Neuronal stem cell (in vitro differentiated cells): Measurements from ENCODE around the gene SLC22A13.
"Not testable (repeated sequence)": the region's sequence is repeated elsewhere in the genome, so short reads cannot be mapped to it uniquely, and the experiment has no call there.

Experiments
- DNase-seq: peaks from one replicate; pipeline ENCODE4 v3.0.0-alpha.2; 2013; ENCODE audit warnings: low spot score
- H2AFZ ChIP-seq: one replicate; pipeline ENCODE4 v1.6.1; 2013; ENCODE audit warnings: mild to moderate bottlenecking, low read length, inconsistent platforms
- H2AK5ac ChIP-seq: 2 replicates; pipeline ENCODE4 v1.6.1; 2013; ENCODE audit warnings: low read depth, mild to moderate bottlenecking, inconsistent platforms, low read length, moderate library complexity, mixed read lengths
- H2BK120ac ChIP-seq: 2 replicates; pipeline ENCODE4 v1.6.1; 2013; ENCODE audit warnings: low read depth, mild to moderate bottlenecking, inconsistent platforms, low read length, moderate library complexity, mixed read lengths
- H2BK12ac ChIP-seq: one replicate; pipeline ENCODE4 v1.6.1; 2013; ENCODE audit warnings: low read length, inconsistent platforms
- H2BK15ac ChIP-seq: 2 replicates; pipeline ENCODE4 v1.6.1; 2013; ENCODE audit warnings: mild to moderate bottlenecking, low read length, inconsistent platforms, mixed read lengths
- H2BK5ac ChIP-seq: one replicate; pipeline ENCODE4 v1.6.1; 2013; ENCODE audit warnings: inconsistent platforms, mild to moderate bottlenecking, low read length, moderate library complexity
- H3K14ac ChIP-seq: one replicate; pipeline ENCODE4 v1.6.1; 2013; ENCODE audit warnings: low read length, inconsistent platforms
- H3K18ac ChIP-seq: 2 replicates; pipeline ENCODE4 v1.6.1; 2013; ENCODE audit warnings: low read length, inconsistent platforms
- H3K23ac ChIP-seq: 2 replicates; pipeline ENCODE4 v1.6.1; 2013; ENCODE audit warnings: low read depth, mild to moderate bottlenecking, mixed read lengths, low read length, inconsistent platforms; ENCODE audit not compliant: poor library complexity
- H3K27ac ChIP-seq: replicated peaks from 3 replicates; pipeline ENCODE4 v1.5.1; 2013; ENCODE audit warnings: low read length, inconsistent platforms
- H3K27me3 ChIP-seq, 3 experiments: 2 replicates each; pipeline ENCODE4 v1.6.1; 2013; ENCODE audit warnings: low read length in 3 of 3, mild to moderate bottlenecking in 2 of 3, inconsistent platforms in 1 of 3, low read depth in 1 of 3, mixed read lengths in 1 of 3, moderate library complexity in 1 of 3; ENCODE audit not compliant: control insufficient read depth in 3 of 3, insufficient read depth in 3 of 3
- H3K36me3 ChIP-seq, 2 donors: replicated peaks in 1 of 2; 2 replicates each; pipeline ENCODE4 v1.6.1; 2013; ENCODE audit warnings: low read length in 2 of 2; ENCODE audit not compliant: control insufficient read depth in 2 of 2, insufficient read depth in 2 of 2
- H3K4ac ChIP-seq: 2 replicates; pipeline ENCODE4 v1.6.1; 2013; ENCODE audit warnings: inconsistent platforms, mild to moderate bottlenecking, low read length, moderate library complexity
- H3K4me1 ChIP-seq, 2 donors: 1 replicate in 1 of 2; 2 replicates in 1 of 2; pipeline ENCODE4 v1.6.1; 2013; ENCODE audit warnings: low read length in 2 of 2, low read depth in 1 of 2; ENCODE audit not compliant: control insufficient read depth in 2 of 2, insufficient read depth in 1 of 2
- H3K4me2 ChIP-seq: one replicate; pipeline ENCODE4 v1.6.1; 2013; ENCODE audit warnings: mild to moderate bottlenecking, low read length, inconsistent platforms; ENCODE audit not compliant: insufficient read depth, poor library complexity, severe bottlenecking
- H3K4me3 ChIP-seq, 2 donors: 2 replicates each; pipeline ENCODE4 v1.5.1; 2013; ENCODE audit warnings: low read length in 2 of 2, mild to moderate bottlenecking in 2 of 2, inconsistent platforms in 1 of 2, moderate library complexity in 1 of 2
- H3K79me1 ChIP-seq: one replicate; pipeline ENCODE4 v1.6.1; 2013; ENCODE audit warnings: low read depth, mild to moderate bottlenecking, inconsistent platforms, low read length, moderate library complexity
- H3K9ac ChIP-seq: one replicate; pipeline ENCODE4 v1.6.1; 2013; ENCODE audit warnings: mild to moderate bottlenecking, low read depth, low read length, inconsistent platforms; ENCODE audit not compliant: poor library complexity
- H3K9me3 ChIP-seq, 2 donors: replicated peaks in 1 of 2; 2 replicates each; pipeline versions ENCODE3 to v1.6.1; 2013; ENCODE audit warnings: low read length in 2 of 2, mild to moderate bottlenecking in 2 of 2, inconsistent platforms in 1 of 2, low read depth in 1 of 2, mixed read lengths in 1 of 2, moderate library complexity in 1 of 2; ENCODE audit not compliant: control insufficient read depth in 2 of 2, insufficient read depth in 1 of 2
- H4K8ac ChIP-seq: one replicate; pipeline ENCODE4 v1.6.1; 2013; ENCODE audit warnings: low read depth, mild to moderate bottlenecking, inconsistent platforms, low read length, moderate library complexity
- H4K91ac ChIP-seq: one replicate; pipeline ENCODE4 v1.6.1; 2013; ENCODE audit warnings: low read length, low read depth, mild to moderate bottlenecking, inconsistent platforms; ENCODE audit not compliant: poor library complexity
- WGBS, 2 donors: extraction: QIAGEN DNeasy Blood & Tissue Kit; methylation state at CpG; one replicate each; pipeline ENCODE4 v1.1.7; 2013; ENCODE audit warnings: missing lambda C conversion rate in 2 of 2, mixed read lengths in 1 of 2; ENCODE audit not compliant: insufficient read length in 2 of 2, insufficient replicate concordance in 1 of 2; ENCODE audit errors: extremely low coverage in 2 of 2; 5-methylcytosine and 5-hydroxymethylcytosine counted together

The SLC22A13 gene

DNA sequence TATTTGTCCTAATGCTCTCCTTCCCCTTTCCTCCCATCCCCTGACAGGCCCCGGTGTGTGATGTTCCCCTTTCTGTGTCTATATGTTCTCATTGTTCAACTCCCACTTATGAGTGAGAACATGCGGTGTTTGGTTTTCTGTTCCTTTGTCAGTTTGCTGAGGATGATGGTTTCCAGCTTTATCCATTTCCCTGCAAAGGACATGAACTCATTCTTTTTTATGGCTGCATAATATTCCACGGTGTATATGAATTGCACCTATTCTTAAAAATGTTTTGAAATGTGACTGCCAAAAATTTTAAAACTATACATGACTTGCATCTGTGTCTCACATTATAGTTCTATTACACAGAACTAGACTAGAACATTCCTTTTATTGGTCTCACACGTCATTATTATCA lies 55.0 kb downstream of the SLC22A13 start:
- WGBS, 2 donors = no CpG with 5 or more reads among the region's 4 CpGs
- H3K4me2 ChIP-seq, H3K27ac ChIP-seq, H3K9ac ChIP-seq, H3K14ac ChIP-seq, H2BK12ac ChIP-seq, H2BK5ac ChIP-seq, H4K8ac ChIP-seq, H3K4me1 ChIP-seq, H3K23ac ChIP-seq, H3K79me1 ChIP-seq, H2BK120ac ChIP-seq, H4K91ac ChIP-seq, H3K18ac ChIP-seq, H3K9me3 ChIP-seq, H2AFZ ChIP-seq, DNase-seq, H3K4me3 ChIP-seq, H3K36me3 ChIP-seq, H2BK15ac ChIP-seq, H2AK5ac ChIP-seq, H3K4ac ChIP-seq: not testable (repeated sequence)
- peaks cover 0 to 14% (median 0%) of the 10 kb centered on the region in 3 experiments for H3K27me3 ChIP-seq

DNA sequence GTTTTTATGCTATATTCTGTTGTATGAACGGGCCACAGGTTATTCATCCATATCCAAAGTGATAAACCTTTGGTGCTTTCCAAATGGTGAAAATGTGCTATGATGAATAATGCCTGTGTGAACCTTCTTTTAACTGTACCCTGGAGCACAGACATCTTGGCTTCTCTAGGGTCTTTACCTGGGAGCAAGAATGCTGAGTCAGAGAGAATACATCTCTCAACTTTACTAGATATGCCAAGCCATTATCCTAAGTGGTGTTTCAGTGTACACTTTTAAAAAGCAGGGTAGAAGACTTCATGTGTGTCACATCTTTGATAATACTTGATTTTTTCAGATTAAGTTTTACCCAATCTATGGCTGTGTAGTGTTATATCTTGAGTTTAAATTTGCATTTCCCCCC lies 57.4 kb downstream of the SLC22A13 start:
- Histone ChIP-seq H2BK12ac (no peak overlapping the region), H4K91ac (no peak overlapping the region), H3K4me1 (no peaks in the 10 kb centered on the region)

DNA sequence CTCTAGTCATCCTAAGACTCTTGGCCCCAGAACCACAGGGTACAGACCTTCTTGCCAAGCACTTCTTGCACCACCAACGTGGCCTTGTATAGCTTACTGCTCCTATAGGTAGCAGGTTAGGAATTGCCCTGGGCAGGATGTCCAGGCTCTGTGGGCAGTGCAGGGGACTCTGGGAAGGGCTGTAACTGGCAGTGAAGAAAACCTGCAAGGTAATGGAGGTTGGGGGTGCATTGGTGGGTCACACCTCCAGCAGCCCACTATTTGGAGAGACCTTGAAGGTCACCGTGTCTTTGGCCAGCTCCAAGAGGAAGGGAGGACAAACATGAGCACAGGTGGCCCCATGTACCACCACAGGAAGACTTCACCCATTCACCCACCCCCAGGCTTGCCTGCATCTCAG lies 59.6 kb downstream of the SLC22A13 start:
- no peak overlapping the region for H3K4me3 ChIP-seq
- H4K8ac ChIP-seq = no peak overlapping the region
- WGBS, 2 donors = no CpG with 5 or more reads among the region's 2 CpGs
- H4K91ac ChIP-seq = no peak overlapping the region
- no peak overlapping the region for H2BK12ac ChIP-seq
- no peaks in the 10 kb centered on the region for H3K79me1 ChIP-seq
- no peaks in the 10 kb centered on the region for H3K4me1 ChIP-seq
- no peak overlapping the region for H2BK120ac ChIP-seq
- peaks cover 0 to 4% of the 10 kb centered on the region in 2 donors for H3K9me3 ChIP-seq
- H2BK15ac ChIP-seq = no peak overlapping the region
- no peak overlapping the region for H3K18ac ChIP-seq
- no peak overlapping the region for H3K14ac ChIP-seq
- no peak overlapping the region for H3K27ac ChIP-seq
- no peak overlapping the region for H3K23ac ChIP-seq
- H2AK5ac ChIP-seq = no peak overlapping the region
- no peak overlapping the region for H2BK5ac ChIP-seq
- H3K36me3 ChIP-seq = no peaks in the 10 kb centered on the region
- no peak overlapping the region for H3K4ac ChIP-seq
- no peak overlapping the region for H2AFZ ChIP-seq
- DNase-seq = no peak
- H3K27me3 ChIP-seq = peaks cover 0 to 12% (median 0%) of the 10 kb centered on the region in 3 experiments
- H3K9ac ChIP-seq = no peak overlapping the region
- no peak overlapping the region for H3K4me2 ChIP-seq

More for the DNA sequence above, 57.4 kb downstream of the SLC22A13 start:
- no peak overlapping the region for H4K8ac ChIP-seq
- H3K79me1 ChIP-seq = no peaks in the 10 kb centered on the region
- DNase-seq = no peak
- no CpG with 5 or more reads among the region's 1 CpG for WGBS, 2 donors
- H3K9me3 ChIP-seq = peaks cover 0 to 2% of the 10 kb centered on the region in 2 donors
- no peak overlapping the region for H2BK5ac ChIP-seq
- no peak overlapping the region for H3K4ac ChIP-seq
- H3K36me3 ChIP-seq = no peaks in the 10 kb centered on the region
- H3K23ac ChIP-seq = no peak overlapping the region
- no peak overlapping the region for H3K4me3 ChIP-seq
- no peak overlapping the region for H3K27ac ChIP-seq
- H3K18ac ChIP-seq = no peak overlapping the region
- peaks cover 0 to 10% (median 0%) of the 10 kb centered on the region in 3 experiments for H3K27me3 ChIP-seq
- no peak overlapping the region for H2AFZ ChIP-seq
- H3K4me2 ChIP-seq = no peak overlapping the region
- H3K9ac ChIP-seq = no peak overlapping the region
- no peak overlapping the region for H2BK120ac ChIP-seq
- no peak overlapping the region for H2BK15ac ChIP-seq
- H2AK5ac ChIP-seq = no peak overlapping the region
- H3K14ac ChIP-seq = no peak overlapping the region

GRCh38 chr3:38327335-38328009 lies 61.9 kb downstream of the SLC22A13 start:
- no peak for DNase-seq
- Histone ChIP-seq H3K4me2 (no peak overlapping the region), H2BK15ac (no peak overlapping the region), H3K4ac (no peak overlapping the region), H3K27me3 (peaks cover 0 to 12% (median 0%) of the 10 kb centered on the region in 3 experiments), H3K36me3 (no peaks in the 10 kb centered on the region), H3K9me3 (peaks cover 0 to 4% of the 10 kb centered on the region in 2 donors), H2AFZ (no peak overlapping the region), H3K4me1 (no peaks in the 10 kb centered on the region), H2BK5ac (no peak overlapping the region), H3K18ac (no peak overlapping the region), H3K4me3 (no peak overlapping the region), H2BK120ac (no peak overlapping the region), H3K79me1 (no peaks in the 10 kb centered on the region), H2AK5ac (no peak overlapping the region), H3K27ac (no peak overlapping the region), H3K9ac (no peak overlapping the region), H4K8ac (no peak overlapping the region), H2BK12ac (no peak overlapping the region), H3K23ac (no peak overlapping the region), H4K91ac (no peak overlapping the region), H3K14ac (no peak overlapping the region)
